MM.1S (cell line): ENCODE measurements around the gene DCP2.

ENCODE experiments used
- CTCF ChIP-seq: fragments of 300-600 bp; sonication (generic); IDR thresholded peaks from 2 replicates; pipeline ENCODE4 v1.5.1; 2016; ENCODE audit warnings: antibody characterized with exemption, low read length, mixed read lengths
- EZH2 ChIP-seq: fragments of 300-600 bp; sonication (generic); optimal IDR thresholded peaks from 2 replicates; pipeline ENCODE3; 2017; ENCODE audit warnings: low read depth, mild to moderate bottlenecking, antibody characterized with exemption, low read length, mixed read lengths

- TF ChIP-seq CTCF: no peak
- TF ChIP-seq EZH2: no peak
Measured at GRCh38 chr5:112978836-112979235, 2.2 kb downstream of the DCP2 start.
